Measurements from ENCODE around the gene SLC9A8.
"Not testable (repeated sequence)": the region's sequence is repeated elsewhere in the genome, so short reads cannot be mapped to it uniquely, and the experiment has no call there.

The SLC9A8 gene

DNA sequence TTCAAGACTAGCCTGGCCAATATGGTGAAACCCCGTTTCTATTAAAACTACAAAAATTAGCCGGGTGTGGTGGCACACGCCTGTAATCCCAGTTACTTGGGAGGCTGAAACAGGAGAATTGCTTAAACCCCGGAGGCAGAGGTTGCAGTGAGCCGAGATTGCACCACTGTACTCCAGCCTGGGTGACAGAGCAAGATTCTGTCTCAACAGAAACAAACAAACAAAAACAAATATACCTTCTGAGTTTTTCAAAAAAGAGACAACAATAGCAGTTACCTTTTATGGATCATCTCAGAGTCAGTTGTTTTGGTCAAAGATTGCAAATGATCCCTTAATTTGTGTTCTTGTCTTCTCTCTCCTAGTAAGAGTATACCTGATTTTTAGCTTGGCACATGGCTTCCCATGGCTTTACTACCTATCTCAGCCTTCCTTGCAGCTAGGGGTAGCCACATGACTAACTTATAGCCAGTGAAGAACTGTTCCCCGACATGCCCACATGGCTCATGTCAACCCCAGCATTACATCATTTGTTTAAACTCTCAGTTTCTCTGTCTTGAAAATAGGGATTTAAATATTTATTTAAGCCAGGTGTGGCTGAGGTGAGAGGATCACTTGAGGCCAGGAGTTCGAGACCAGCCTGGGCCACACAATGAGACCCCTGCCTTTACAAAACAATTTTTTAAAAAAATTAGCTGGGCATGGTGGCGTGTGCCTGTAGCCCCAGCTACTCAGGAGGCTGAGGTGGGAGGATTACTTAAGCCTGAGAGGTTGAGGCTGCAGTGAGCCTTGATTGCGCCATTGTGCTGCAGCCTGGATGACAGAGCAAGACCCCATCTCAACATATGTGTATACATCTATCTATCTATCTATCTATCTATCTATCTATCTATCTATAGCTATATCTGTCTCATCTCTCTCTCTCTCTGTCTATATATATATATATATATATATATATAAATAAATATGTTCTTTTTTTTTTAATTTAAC lies 25.0 kb upstream of the SLC9A8 start:
- no peak for DNase-seq (ENCODE audit: low spot score)

DNA sequence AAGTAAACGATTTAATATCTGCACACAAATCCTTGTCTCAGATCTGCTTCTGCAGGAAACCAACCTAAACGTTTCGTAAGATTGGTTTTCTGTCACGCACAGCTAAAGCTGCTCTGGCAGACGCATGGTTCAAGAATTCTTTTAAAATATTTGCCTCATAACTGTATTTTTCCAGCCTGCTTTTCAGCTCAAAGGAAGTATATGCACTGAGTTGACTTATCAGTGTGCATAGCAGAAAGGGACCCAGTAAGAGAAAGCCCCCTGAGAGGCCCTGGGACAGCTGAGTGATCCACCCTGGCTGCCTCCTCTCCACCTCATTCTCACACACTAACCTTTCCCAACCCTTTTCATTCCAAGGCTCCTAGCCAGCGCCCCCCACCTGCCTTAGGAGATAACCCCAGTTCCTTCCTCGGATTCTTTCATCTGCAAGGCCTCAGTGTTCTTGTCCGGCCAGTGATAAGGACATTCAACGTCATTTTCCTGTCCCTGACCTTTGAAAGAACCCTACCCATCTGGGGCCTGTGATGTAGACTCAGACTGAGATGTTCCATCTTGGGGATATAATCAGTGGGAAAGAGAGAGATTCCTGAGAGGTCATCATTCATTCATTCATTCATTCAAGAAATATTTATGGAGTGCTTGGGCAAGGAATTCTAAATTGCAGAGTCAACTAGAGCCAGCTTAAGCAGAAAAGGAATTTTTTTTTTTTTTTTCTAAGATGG lies 22.4 kb upstream of the SLC9A8 start:
- DNase-seq (ENCODE audit: low spot score) = no peak

DNA sequence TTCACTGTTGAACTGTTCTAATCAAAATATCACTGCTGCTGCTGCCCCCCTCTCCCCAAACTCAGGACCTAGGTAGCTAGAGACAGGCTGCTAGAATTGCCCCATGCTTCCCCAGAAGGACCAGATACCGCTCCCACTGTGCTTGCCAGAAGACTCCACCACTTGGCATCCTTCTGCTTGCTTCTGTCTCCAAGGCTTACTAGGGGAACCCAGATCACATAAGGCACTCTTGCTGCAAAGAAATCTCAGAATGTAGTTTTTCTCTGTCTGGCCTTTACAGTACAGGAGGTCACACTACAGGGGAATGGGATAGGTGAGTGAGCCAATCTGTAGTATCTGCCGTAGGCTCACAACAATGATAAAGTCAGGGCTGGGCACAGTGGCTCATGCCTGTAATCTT lies 21.5 kb upstream of the SLC9A8 start:
- no peak for DNase-seq (ENCODE audit: low spot score)

DNA sequence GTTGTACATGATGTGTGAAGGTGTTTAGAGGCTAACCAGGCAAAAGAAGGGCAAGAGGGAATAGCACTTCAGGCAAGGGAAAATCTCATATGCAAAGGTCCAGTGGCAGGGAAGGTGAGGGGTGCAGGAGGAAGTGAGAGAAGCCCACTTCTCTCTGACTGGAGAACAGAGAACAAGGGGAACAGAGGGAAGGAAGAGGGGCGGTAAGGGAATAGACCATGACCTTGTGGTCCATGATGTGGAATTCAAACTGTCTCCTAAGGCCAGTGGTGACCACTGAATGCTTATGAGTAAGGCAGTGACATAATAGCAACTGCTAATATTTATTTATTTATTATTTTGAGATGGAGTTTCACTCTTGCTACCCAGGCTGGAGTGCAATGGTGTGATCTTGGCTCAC lies 20.6 kb upstream of the SLC9A8 start:
- no peak for DNase-seq (ENCODE audit: low spot score)

DNA sequence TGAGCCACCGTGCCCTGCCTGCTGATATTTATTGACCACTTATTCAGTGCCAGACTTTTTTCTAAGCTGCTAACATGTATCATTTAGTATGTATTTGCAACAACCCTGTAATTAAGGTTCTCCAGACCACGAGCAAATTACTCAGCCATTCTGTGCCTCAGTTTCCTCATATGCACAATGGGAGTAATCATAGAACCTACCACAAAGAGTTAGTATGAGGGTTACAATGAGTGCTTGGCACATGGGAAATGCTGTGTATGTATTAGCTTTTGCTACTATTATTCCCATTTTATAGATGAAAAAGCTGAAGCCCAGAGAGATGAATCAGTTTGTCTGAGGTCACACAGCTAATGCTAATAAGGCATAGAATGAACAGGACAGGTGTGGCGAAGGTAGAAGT lies 20.0 kb upstream of the SLC9A8 start:
- DNase-seq (ENCODE audit: low spot score) = no peak

DNA sequence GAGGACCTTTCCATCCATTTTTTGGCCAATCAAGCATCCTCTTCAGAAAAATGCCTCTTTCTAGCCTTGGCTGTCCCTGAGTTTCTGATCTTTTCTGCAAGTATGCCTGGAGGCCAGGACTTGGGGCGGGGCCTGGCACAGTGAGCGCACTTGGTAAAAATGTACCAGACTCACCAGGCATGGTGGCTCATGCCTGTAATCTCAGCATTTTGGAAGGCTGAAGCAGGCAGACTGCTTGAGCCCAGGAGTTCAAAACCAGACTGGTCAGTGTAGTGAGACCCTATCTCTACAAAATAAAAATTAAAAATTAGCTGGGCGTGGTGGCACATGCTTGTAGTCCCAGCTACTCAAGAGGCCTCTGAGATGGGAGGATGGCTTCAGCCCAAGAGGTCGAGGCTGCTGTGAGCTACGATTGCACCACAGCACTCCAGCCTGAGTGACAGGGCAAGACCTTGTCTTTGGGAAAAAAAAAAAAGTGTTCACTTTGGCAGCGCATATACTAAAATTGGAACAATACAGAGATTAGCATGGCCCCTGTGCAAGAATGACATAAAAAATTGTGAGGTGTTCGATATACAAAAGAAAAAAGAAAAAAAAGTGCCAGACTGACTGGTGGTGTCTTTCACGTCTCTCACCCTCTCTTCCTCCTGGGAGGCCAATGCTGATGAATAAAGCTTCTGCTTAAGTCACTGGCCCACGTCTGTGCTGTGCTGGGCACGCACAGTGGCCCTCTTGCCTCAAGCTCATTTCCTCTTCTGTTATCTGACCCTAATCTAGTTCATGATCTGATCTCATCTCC lies 18.1 kb upstream of the SLC9A8 start:
- DNase-seq (ENCODE audit: low spot score) = no peak

DNA sequence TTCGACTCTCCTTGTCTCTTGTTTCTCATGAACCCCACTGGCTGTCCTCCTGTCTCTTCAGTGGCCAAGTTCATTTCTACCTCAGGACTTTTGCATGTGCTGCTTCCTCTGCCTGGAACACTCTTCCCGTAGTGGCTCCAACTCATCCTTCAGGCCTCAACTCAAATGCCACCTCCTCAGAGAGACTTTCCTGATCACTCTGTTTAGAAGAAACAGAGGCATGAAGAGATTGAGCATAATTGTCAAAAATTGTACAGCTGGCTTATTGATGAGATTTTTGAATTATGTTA lies 17.5 kb upstream of the SLC9A8 start:
- DNase-seq (ENCODE audit: low spot score) = no peak

DNA sequence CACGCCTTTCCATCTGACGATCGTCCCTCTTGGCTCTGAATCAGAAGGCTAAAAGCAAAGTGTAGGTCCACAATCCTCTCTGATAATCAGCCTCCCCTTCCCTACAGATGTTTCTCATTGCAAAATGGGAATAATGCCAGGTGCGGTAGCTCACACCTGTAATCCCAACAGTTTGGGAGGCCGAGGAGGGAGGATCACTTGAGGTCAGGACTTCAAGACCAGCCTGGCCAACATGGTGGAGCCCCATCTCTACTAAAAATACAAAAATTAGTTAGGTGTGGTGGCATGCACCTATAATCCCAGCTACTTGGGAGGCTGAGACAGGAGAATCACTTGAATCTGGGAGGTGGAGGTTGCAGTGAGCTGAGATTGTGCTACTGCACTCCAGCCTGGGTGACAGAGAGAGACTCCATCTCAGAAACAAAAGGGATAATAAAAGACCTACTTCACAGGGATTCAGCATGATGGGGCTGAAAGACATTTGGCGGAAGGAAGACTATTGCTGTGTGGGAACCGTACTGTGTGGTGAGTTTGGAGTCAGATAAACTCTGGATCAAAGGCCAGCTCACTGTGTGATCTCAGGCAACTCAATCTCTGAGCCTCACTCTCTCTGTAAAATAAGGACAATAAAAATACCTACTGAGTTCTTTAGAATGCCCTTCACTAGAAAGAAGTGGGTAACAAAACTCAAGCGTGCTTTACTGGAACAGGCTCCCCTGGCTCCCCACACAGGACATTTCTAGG lies 15.9 kb upstream of the SLC9A8 start:
- DNase-seq (ENCODE audit: low spot score) = no peak

DNA sequence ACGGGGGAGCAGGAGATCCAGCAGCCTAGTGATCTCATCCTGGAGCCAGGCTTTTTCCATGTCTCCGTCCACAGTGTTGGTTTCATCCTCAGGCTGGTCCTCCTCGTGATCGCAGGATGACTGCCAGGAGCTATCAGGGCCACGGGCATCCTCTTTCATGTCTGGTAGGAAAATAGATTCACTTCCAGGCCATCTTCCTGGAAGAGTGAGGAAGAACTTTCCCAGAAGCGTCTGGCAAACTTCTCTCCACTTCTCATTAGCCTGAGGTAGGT lies 15.3 kb upstream of the SLC9A8 start:
- DNase-seq (ENCODE audit: low spot score) = no peak

DNA sequence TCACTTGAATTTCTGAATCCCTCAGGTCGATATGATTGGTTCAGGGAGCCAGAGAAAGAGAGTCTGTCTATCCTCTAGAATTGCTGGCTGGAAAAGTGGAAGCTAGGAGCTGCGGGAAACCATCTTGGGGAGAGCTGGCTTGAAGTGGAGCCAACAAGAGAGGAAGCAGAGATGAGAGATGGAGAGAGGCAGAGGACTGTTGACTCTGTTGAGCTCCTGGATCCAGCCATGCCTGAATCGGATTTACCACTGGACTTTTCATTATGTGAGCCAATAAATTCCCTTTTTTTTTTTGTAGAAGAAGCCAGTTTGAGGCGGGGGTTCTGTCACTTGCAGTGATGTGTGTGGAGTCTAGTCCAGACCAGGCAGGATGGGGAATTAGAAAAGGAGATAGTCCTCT lies 13.9 kb upstream of the SLC9A8 start:
- no peak for DNase-seq (ENCODE audit: low spot score)

DNA sequence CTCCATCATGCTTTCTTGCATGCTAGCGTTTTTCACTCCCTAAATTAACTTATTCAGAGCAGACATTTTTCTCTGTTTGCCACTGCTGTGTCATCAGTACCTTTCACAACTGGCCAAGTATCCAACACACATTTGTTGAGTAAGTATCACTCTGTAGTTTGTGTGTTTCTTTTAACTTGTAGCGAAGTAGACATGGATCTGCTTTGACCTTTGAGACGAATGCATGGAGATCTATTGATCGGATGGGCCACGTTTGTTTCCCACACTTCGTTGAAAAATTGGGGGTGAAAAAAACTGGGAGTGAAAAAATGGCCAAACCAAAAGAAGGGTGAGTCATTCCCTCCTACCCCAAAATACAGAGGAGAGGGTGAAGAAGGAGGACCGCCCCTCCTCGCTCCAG lies 12.9 kb upstream of the SLC9A8 start:
- no peak for DNase-seq (ENCODE audit: low spot score)

DNA sequence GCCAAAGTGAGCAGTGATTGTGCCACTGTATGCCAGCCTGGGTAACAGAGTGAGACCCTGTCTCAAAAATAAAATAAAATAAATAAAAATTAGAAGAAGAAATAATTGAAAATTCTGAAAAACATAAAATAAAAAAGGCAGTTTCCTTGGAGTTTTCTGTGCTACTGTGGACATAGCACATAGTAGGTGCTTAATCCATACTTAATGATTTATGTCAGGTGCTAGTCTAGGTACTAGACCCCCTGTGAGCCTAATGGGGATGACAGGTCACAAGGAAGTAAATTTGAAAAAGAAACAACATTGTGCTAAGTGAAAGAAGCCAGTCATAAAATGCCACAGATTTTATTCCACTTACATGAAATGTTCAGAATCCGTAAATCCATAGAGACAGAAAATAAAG lies 9.2 kb upstream of the SLC9A8 start:
- no peak for DNase-seq (ENCODE audit: low spot score)

DNA sequence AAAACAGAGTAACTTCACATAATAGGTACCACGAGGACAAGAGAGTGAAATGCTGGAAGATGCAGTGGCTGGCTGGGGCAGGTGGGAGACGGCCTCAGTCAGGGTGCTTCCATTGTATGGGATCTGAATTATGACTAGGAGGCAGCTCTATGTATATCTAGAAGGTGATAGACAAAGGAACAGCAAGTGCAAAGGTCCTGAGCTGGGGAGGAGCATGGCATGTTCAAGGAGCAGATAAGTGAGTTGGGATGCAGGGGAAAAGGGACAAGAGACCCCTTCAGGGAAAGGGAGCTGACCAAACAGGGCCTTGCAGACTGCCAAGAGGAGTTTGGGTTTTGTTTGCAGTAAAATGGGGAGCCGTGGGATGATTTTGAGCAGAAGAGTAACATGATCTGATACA lies 8.3 kb upstream of the SLC9A8 start:
- DNase-seq (ENCODE audit: low spot score) = no peak

DNA sequence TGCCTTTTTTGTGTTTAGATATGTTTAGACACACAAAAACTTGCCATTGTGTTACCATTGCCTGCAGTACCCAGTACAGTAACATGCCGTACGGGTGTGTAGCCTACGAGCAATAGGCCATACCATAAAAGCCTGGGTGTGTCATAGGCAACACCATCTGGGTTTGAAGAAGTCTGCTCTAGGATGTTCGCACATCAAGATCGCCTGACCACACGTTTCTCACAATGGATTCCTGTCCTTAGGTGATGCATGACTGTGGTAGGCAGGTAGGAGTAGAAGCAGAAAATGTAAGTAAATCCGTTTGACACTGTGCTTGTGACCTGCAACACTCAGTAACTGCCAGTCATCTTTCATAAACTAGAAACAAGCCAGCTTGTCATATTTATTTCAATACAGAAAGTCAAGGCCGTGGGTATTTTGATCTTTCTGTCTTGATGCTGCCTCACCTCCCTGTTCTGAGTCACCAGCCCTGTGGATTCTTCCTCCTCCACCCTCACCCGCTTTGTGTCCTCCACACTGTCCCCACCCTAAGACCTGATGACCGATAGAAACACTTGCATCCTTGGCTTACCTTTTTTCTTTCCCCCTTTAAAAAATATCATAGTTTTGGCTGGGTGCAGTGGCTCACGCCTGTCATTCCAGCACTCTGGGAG lies 7.3 kb upstream of the SLC9A8 start:
- DNase-seq (ENCODE audit: low spot score) = not testable (repeated sequence)

DNA sequence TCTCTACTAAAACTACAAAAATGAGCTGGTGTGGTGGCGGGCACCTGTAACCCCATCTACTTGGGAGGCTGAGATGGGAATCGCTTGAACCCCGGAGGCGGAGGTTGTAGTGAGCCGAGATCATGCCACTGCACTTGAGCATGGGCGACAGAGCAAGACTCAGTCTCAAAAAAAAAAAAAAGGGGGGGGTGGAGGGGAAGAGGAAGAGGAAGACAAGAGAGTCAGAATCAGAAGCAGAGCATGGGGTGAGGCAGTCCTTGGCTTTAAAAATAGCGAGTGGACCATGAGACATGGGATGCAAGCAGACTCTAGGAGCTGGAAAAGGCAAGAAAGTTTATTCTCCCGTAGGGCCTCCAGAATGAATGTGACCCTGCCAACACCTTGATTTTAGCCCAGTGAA lies 3.9 kb upstream of the SLC9A8 start:
- DNase-seq (ENCODE audit: low spot score) = no peak

DNA sequence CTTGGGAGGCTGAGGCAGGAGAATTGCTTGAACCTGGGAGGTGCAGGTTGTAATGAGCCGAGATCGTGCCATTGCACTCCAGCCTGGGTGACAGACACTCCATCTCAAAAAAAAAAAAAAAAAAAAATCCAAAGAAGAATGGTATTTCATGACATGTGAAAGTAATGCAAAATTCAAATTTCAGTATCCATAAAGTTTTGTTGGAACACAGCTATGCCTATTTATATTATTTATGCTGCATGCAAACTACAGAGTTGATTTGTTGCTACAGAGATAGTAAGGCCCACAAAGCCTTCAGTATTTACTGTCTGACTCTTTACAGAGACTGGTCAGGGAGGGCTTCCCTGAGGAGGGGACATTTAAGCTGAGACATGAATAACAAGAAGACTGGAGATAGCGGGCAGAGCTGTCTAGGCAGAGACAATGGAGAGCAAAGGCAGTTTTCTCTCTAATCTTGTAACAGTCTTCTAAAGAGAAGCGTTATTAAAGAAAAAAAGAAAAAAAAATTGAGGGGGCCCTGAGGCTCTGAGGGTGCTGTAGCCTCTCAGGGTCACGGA lies 2.7 kb upstream of the SLC9A8 start:
- no peak for DNase-seq (ENCODE audit: low spot score)

DNA sequence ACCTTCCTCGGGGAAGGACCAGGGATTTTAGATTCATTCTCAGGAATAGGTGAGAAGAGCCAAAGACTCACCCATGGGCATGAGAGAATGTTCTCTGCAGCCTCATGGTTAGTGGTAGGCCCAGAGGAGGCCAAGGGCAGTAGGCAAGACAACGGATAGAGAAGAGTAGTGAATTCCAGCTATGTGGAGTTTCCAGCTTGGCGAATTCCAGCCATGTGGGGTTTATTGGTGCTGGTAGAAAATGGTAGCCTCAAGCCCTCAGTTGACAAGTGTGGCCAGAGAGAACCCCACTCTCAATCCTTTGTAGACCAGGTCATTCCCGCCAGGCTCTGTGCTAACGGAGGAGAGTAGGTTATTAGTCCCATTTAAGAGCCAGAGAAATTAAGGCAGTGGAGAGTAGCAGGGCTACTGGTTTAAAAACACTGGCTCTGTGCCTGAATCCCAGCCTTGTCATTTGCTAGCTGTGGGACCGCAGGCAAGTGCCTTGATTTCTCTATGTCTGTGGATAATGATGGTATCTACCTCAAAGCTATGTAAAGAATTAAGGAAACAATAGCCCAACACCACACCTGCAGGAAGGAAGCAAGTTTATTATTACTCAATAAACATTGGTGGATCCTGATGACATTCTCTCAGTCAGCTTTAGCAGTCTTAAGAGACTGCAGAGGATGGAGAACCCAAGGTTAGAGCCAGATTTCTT lies 2.0 kb upstream of the SLC9A8 start:
- DNase-seq (ENCODE audit: low spot score) = no peak

DNA sequence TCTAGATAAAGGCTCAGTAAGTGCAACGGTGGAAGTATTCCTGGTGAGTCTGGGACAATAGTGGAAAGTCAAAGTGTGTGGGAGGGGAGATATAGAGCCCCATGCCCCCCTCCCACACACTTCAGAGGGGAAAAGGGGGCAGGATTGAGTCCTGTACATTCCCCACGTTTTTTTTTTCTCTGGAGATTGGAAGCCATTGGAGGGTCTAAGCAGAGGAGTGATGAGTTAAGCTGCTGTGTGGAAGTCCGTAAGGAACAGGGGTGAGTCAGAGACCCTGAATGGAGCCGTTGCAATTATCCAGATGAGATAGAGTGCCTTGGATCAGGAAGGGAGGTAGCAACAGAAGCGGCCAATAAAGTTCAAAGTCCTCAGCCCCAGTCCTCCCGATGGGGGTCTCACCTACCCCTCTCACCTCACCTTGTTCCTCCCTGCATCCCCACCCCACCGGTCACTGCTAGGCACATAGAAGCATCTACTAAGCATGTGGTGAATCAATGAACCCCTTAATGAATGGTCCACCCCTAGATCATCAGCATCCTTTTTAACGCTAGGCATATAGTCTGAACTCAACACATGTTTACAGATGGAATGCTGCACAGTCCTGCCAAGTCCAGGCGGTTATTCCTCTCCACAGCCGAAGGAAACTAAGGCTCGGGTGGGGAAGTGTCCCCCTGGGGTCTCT lies 662 bp upstream of the SLC9A8 start:
- DNase-seq (ENCODE audit: low spot score) = no peak

DNA sequence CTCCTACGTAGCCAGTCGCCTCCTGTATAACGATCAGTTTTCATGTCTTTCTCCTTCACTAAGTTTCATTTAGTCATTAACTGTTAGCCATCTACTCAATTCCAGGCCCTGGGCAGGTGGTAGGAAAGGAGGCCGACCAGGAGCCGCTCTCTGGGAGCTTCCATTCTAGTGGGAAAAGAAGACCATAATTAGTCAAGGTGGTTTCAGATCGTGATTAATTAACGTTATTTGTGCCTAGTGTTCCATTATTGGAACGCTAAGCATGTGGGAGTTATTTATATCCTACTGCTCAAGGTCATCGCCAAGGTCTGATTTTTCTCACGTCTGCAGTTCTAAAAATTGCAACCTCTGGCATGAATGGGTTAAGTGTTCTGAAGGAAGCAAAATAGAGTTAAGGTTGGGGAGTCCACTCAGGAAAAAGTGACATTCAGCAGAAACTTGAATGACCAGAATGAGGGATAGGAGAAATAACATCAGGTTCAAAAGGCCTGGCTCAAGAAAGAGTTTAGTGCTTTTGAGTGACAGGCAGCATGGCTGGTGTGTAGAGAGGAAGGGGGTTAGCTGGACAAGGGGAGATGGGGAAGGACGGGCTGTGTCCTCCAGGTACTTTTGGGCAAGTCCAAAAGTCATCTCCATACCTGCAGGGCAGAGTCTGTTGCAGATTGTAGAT lies 812 bp downstream of the SLC9A8 start:
- peak; percentile 23 for DNase-seq (ENCODE audit: low spot score)

Data from NAMALWA (cell line).